ENCODE results near the gene CDKAL1. TPM values are rescaled to one million over a fixed set of nuclear protein-coding genes. Genes with fewer than 3 reads are reported as not detected.

Gene CDKAL1
- total and polyA plus RNA-seq, 9 of the 15 experiments (the other 6 are each of a cell fraction or from before 2014, with no cell fraction given) = 11.2 to 36.3 (median 20.1) TPM

GRCh38 chr6:20707870-20708269 is 173.6 kb downstream of the CDKAL1 start:
- Histone ChIP-seq H3K9me1 (ENCODE audit: control insufficient read depth, insufficient read depth, low read length) (no peaks in the 10 kb centered on the region), H3K27ac (ENCODE audit: extremely low read depth, low read depth, low read length) (no peak overlapping the region), H3K4me2 (ENCODE audit: insufficient read depth, low read length) (no peak overlapping the region), H2AFZ (ENCODE audit: low read depth, low read length) (no peak overlapping the region), H3K79me2 (ENCODE audit: control insufficient read depth, insufficient read depth, low read length) (peaks cover 4% of the 10 kb centered on the region), H3K36me3 (ENCODE audit: control insufficient read depth, insufficient read depth, low read length) (no peaks in the 10 kb centered on the region), H3K27me3 (ENCODE audit: control insufficient read depth in 2 of 2, insufficient read depth in 2 of 2, low read length in 2 of 2) (no peaks in the 10 kb centered on the region), H3K9ac (ENCODE audit: insufficient read depth in 1 of 2, low read depth in 2 of 2, low read length in 2 of 2) (no peak overlapping the region), H3K9me3 (replicated peaks; ENCODE audit: control insufficient read depth, insufficient read depth, low read depth, low read length) (no peaks in the 10 kb centered on the region), H4K20me1 (replicated peaks; ENCODE audit: control insufficient read depth, insufficient read depth, low read length) (no peaks in the 10 kb centered on the region), H3K4me3 (no peak overlapping the region), H3K4me1 (replicated peaks in 1 of 2; ENCODE audit: control insufficient read depth in 2 of 2, insufficient read depth in 2 of 2, low read length in 2 of 2) (peaks cover 0 to 13% of the 10 kb centered on the region in 2 experiments; a peak in 3 of 5 replicates)
- ATAC-seq (no peak), FAIRE-seq (no peak), DNase-seq (ENCODE audit: extremely low read depth in 1 of 4, low spot score in 3 of 4) (no peak)
- ChIA-PET CTCF (ENCODE audit: low intra/inter-chr PET ratio) (no interaction called here), POLR2A (no interaction called here)
- 83% methylated on average over 2 of the region's 2 CpGs for WGBS (ENCODE audit: insufficient coverage, low coverage, missing lambda C conversion rate)
- in situ Hi-C loops (cut with MboI) (no loop called here), intact Hi-C loops (cut with micrococcal nuclease) (no loop called here)
- no peak for TF ChIP-seq ZNF507 (tag; conservative IDR thresholded peaks at IDR 0.05)
- TF ChIP-seq BMI1 (IDR thresholded peaks at IDR 0.05; ENCODE audit: low read length) = no peak
- TF ChIP-seq NBN (IDR thresholded peaks at IDR 0.05; ENCODE audit: low read depth) = no peak
- TF ChIP-seq, protein P1, sequence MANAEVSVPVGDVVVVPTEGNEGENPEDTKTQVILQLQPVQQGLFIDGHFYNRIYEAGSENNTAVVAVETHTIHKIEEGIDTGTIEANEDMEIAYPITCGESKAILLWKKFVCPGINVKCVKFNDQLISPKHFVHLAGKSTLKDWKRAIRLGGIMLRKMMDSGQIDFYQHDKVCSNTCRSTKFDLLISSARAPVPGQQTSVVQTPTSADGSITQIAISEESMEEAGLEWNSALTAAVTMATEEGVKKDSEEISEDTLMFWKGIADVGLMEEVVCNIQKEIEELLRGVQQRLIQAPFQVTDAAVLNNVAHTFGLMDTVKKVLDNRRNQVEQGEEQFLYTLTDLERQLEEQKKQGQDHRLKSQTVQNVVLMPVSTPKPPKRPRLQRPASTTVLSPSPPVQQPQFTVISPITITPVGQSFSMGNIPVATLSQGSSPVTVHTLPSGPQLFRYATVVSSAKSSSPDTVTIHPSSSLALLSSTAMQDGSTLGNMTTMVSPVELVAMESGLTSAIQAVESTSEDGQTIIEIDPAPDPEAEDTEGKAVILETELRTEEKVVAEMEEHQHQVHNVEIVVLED (CRISPR knock-in tag; IDR thresholded peaks at IDR 0.05) = no peak
- TF ChIP-seq ZNF282 (CRISPR knock-in tag; IDR thresholded peaks at IDR 0.05) = no peak
- no peak for TF ChIP-seq STAG1 (CRISPR knock-in tag; IDR thresholded peaks at IDR 0.05; ENCODE audit: borderline replicate concordance)
- no peak for TF ChIP-seq SPI1 (IDR thresholded peaks at IDR 0.05; ENCODE audit: borderline replicate concordance, low read depth, low read length)
- no peak for TF ChIP-seq STAT5A (IDR thresholded peaks at IDR 0.05; ENCODE audit: borderline replicate concordance, low read length)
- TF ChIP-seq SIX5 (IDR thresholded peaks at IDR 0.05; ENCODE audit: borderline replicate concordance in 1 of 2, insufficient read depth in 1 of 2, low read depth in 1 of 2, low read length in 2 of 2) = no peak
- TF ChIP-seq, protein P2, sequence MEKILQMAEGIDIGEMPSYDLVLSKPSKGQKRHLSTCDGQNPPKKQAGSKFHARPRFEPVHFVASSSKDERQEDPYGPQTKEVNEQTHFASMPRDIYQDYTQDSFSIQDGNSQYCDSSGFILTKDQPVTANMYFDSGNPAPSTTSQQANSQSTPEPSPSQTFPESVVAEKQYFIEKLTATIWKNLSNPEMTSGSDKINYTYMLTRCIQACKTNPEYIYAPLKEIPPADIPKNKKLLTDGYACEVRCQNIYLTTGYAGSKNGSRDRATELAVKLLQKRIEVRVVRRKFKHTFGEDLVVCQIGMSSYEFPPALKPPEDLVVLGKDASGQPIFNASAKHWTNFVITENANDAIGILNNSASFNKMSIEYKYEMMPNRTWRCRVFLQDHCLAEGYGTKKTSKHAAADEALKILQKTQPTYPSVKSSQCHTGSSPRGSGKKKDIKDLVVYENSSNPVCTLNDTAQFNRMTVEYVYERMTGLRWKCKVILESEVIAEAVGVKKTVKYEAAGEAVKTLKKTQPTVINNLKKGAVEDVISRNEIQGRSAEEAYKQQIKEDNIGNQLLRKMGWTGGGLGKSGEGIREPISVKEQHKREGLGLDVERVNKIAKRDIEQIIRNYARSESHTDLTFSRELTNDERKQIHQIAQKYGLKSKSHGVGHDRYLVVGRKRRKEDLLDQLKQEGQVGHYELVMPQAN (IDR thresholded peaks at IDR 0.05; ENCODE audit: borderline replicate concordance) = no peak
- no peak for TF ChIP-seq BCL6 (CRISPR knock-in tag; IDR thresholded peaks at IDR 0.05)
- TF ChIP-seq ZNF780A (CRISPR knock-in tag; IDR thresholded peaks at IDR 0.05) = no peak
- no TSS peak for BruUV-seq (replicated peaks)

Measured in K562 (cell line).